Fibroblast of lung (primary cell): Measurements from ENCODE around the gene TBL1X. TPM values are rescaled to one million over a fixed set of nuclear protein-coding genes. Genes with fewer than 3 reads are reported as not detected.

Experiments
- DNase-seq, 2 donors: peaks; one replicate each; pipeline versions ENCODE4 v3.0.0 to v3.0.0-alpha.2; 2010; ENCODE audit warnings: low read depth in 2 of 2
- H2AFZ ChIP-seq: 2 replicates; pipeline ENCODE4 v1.5.1; 2012; ENCODE audit warnings: low read length, control low read depth, inconsistent platforms
- H3K27ac ChIP-seq: 2 replicates; pipeline ENCODE4 v1.5.1; 2011; ENCODE audit warnings: low read length, control low read depth; ENCODE audit not compliant: insufficient read depth
- H3K27me3 ChIP-seq: 2 replicates; pipeline ENCODE4 v1.5.1; 2011; ENCODE audit warnings: mild to moderate bottlenecking, low read length; ENCODE audit not compliant: control insufficient read depth, insufficient read depth
- H3K36me3 ChIP-seq: 2 replicates; pipeline ENCODE4 v1.5.1; 2011; ENCODE audit warnings: low read length; ENCODE audit not compliant: control insufficient read depth, insufficient read depth
- H3K4me1 ChIP-seq: 2 replicates; pipeline ENCODE4 v1.5.1; 2011; ENCODE audit warnings: low read length; ENCODE audit not compliant: control insufficient read depth, insufficient read depth; ENCODE audit errors: extremely low read depth
- H3K4me2 ChIP-seq: 2 replicates; pipeline ENCODE4 v1.5.1; 2011; ENCODE audit warnings: low read length, control low read depth; ENCODE audit not compliant: insufficient read depth; ENCODE audit errors: extremely low read depth
- H3K4me3 ChIP-seq, 4 experiments: fragments of 200-600 bp in 1 of 4; sonication (generic) in 1 of 4; replicated peaks in 1 of 4; 2 replicates each; pipeline ENCODE4 v1.5.1; 2011 to 2016; ENCODE audit warnings: low read length in 4 of 4, low read depth in 3 of 4, mild to moderate bottlenecking in 3 of 4, control low read depth in 2 of 4, inconsistent platforms in 1 of 4, mixed read lengths in 1 of 4; ENCODE audit not compliant: insufficient read depth in 1 of 4; ENCODE audit errors: control extremely low read depth in 1 of 4
- H3K79me2 ChIP-seq: 2 replicates; pipeline ENCODE4 v1.5.1; 2012; ENCODE audit warnings: mild to moderate bottlenecking, low read length, inconsistent platforms; ENCODE audit not compliant: control insufficient read depth, insufficient read depth
- H3K9ac ChIP-seq: 2 replicates; pipeline ENCODE4 v1.5.1; 2011; ENCODE audit warnings: mild to moderate bottlenecking, low read length, control low read depth; ENCODE audit not compliant: insufficient read depth
- H3K9me3 ChIP-seq: 2 replicates; pipeline ENCODE4 v1.5.1; 2012; ENCODE audit warnings: low read depth, low read length; ENCODE audit not compliant: control insufficient read depth, insufficient read depth
- H4K20me1 ChIP-seq: 2 replicates; pipeline ENCODE4 v1.5.1; 2011; ENCODE audit warnings: low read length; ENCODE audit not compliant: control insufficient read depth, insufficient read depth; ENCODE audit errors: extremely low read depth
- CTCF ChIP-seq, 2 donors: IDR thresholded peaks in 1 of 2; conservative IDR thresholded peaks in 1 of 2; 1 replicate in 1 of 2; 2 replicates in 1 of 2; pipeline ENCODE4 v1.5.1; 2011 to 2012; ENCODE audit warnings: low read length in 2 of 2, control low read depth in 1 of 2, inconsistent platforms in 1 of 2, low read depth in 1 of 2, mild to moderate bottlenecking in 1 of 2
- EZH2 ChIP-seq: IDR thresholded peaks from 2 replicates; pipeline ENCODE4 v1.5.1; 2012; ENCODE audit warnings: low read length, control low read depth, mild to moderate bottlenecking; ENCODE audit errors: missing control alignments
- polyA plus RNA-seq, 2 donors: library from polyadenylated mRNA; depleted of rRNA in 1 of 2; stranded (reverse) in 1 of 2; unstranded in 1 of 2; fragments of >200 nt; gene quantifications; 2 replicates each; pipeline ENCODE4 v1.2.1, GENCODE V29; 2011 to 2012; ENCODE audit warnings: missing spikeins in 1 of 2
- total RNA-seq: library from RNA; depleted of rRNA; stranded (reverse); fragments of >200 nt; gene quantifications from 2 replicates; pipeline ENCODE4 v1.2.1, GENCODE V29; 2014

TBL1X gene
- total and polyA plus RNA-seq, 2 donors (not counting 1 experiment from before 2014, with no cell fraction given): 25.8 to 29.4 TPM

DNA sequence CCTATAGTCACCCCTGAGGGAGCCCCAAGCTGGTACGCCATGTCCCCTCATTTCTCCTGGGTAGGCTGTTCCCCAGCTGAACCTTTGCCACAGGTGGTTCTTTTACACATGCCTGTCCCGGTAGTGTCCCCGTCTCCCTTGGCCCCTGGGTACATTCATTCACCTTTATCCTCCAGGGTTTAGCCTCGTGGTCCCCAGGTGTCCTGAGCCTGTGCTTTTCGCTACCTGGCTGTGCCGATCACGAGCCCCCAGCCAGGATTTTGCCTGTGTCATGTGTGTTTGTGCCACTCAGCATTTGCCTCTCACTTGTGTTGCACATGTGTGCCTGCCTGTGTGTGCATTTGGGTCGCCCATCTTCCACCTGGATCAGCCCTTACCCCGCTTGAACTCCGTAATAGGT is 243.2 kb downstream of the TBL1X start:
- H3K36me3 ChIP-seq: peaks cover 7% of the 10 kb centered on the region
- H2AFZ ChIP-seq: no peak overlapping the region
- H3K4me1 ChIP-seq: no peaks in the 10 kb centered on the region
- TF ChIP-seq EZH2: no peak
- no peak for TF ChIP-seq CTCF (conservative IDR thresholded peaks at IDR 0.05 in 1 of 2, IDR thresholded peaks at IDR 0.05 in 1 of 2; ENCODE audit: low read depth in 1 of 2, low read length in 2 of 2)
- H3K4me3 ChIP-seq: no peak overlapping the region
- no peak overlapping the region for H3K4me2 ChIP-seq
- no peaks in the 10 kb centered on the region for H3K27me3 ChIP-seq
- no peaks in the 10 kb centered on the region for H3K79me2 ChIP-seq
- no peak for DNase-seq
- H3K9ac ChIP-seq: no peak overlapping the region
- H3K27ac ChIP-seq: no peak overlapping the region
- no peaks in the 10 kb centered on the region for H3K9me3 ChIP-seq
- H4K20me1 ChIP-seq: no peaks in the 10 kb centered on the region

- TF ChIP-seq CTCF (conservative IDR thresholded peaks at IDR 0.05 in 1 of 2, IDR thresholded peaks at IDR 0.05 in 1 of 2; ENCODE audit: low read depth in 1 of 2, low read length in 2 of 2) (peak; percentile 69 to 79), EZH2 (no peak)
- H3K4me1 ChIP-seq: no peaks in the 10 kb centered on the region
- no peak overlapping the region for H3K4me2 ChIP-seq
- H3K9me3 ChIP-seq: no peaks in the 10 kb centered on the region
- no peaks in the 10 kb centered on the region for H3K27me3 ChIP-seq
- H3K4me3 ChIP-seq: no peak overlapping the region
- no peaks in the 10 kb centered on the region for H3K79me2 ChIP-seq
- no peak overlapping the region for H3K9ac ChIP-seq
- H2AFZ ChIP-seq: no peak overlapping the region
- H3K27ac ChIP-seq: no peak overlapping the region
- DNase-seq: peak; percentile 41 to 66
- no peaks in the 10 kb centered on the region for H4K20me1 ChIP-seq
- peaks cover 7% of the 10 kb centered on the region for H3K36me3 ChIP-seq
Observed at GRCh38 chrX:9708923-9709553, 244.2 kb downstream of the TBL1X start.

GRCh38 chrX:9710332-9710731 is 245.5 kb downstream of the TBL1X start:
- TF ChIP-seq CTCF (conservative IDR thresholded peaks at IDR 0.05 in 1 of 2, IDR thresholded peaks at IDR 0.05 in 1 of 2; ENCODE audit: low read depth in 1 of 2, low read length in 2 of 2) (no peak), EZH2 (no peak)
- peak in 1 of 2 donors; percentile 12 for DNase-seq
- peaks cover 7% of the 10 kb centered on the region for H3K36me3 ChIP-seq
- no peaks in the 10 kb centered on the region for H4K20me1 ChIP-seq
- H2AFZ ChIP-seq: no peak overlapping the region
- no peak overlapping the region for H3K4me3 ChIP-seq
- no peaks in the 10 kb centered on the region for H3K79me2 ChIP-seq
- H3K27ac ChIP-seq: no peak overlapping the region
- no peak overlapping the region for H3K9ac ChIP-seq
- no peaks in the 10 kb centered on the region for H3K27me3 ChIP-seq
- no peaks in the 10 kb centered on the region for H3K4me1 ChIP-seq
- no peak overlapping the region for H3K4me2 ChIP-seq
- H3K9me3 ChIP-seq: no peaks in the 10 kb centered on the region
